ENCODE results near the gene CAMTA1.
"Not testable (repeated sequence)": the region's sequence is repeated elsewhere in the genome, so short reads cannot be mapped to it uniquely, and the experiment has no call there.

CAMTA1 gene

GRCh38 chr1:7695497-7696117 lies 910.4 kb downstream of the CAMTA1 start:
- Mint-ChIP-seq H3K27ac (no peak overlapping the region), H3K9me3 (peaks cover 15% of the 10 kb centered on the region), H3K4me1 (no peaks in the 10 kb centered on the region)

DNA sequence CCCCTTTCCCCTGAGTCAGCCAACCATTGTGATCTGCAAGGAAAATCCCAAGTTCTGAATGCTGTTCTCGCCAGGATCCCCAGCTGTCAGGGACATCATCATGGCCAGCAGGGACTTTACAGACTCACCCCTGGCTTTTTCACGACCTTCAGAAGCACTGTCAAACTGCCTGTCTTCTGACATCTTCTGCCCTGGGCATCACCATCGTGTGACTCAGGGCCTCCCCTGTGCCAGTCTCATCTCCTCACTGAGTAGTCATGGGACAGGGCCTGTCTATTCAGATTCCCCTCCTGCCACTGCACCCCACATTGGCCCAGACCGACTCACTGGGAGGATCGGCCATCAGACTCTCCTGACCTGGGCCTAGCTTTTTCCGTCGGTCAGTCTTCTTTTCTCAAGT lies 913.4 kb downstream of the CAMTA1 start:
- H3K27ac Mint-ChIP-seq: no peak overlapping the region
- peaks cover 8% of the 10 kb centered on the region for H3K9me3 Mint-ChIP-seq
- H3K27me3 Mint-ChIP-seq: peaks cover 26% of the 10 kb centered on the region
- ATAC-seq: no peak
- no peaks in the 10 kb centered on the region for H3K4me1 Mint-ChIP-seq
- H3K36me3 Mint-ChIP-seq: no peaks in the 10 kb centered on the region
- H3K4me3 Mint-ChIP-seq: no peak overlapping the region

More at GRCh38 chr1:7695497-7696117, 910.4 kb downstream of the CAMTA1 start:
- H3K4me3 Mint-ChIP-seq: no peak overlapping the region
- H3K36me3 Mint-ChIP-seq: no peaks in the 10 kb centered on the region
- ATAC-seq: no peak
- H3K27me3 Mint-ChIP-seq: peaks cover 23% of the 10 kb centered on the region

DNA sequence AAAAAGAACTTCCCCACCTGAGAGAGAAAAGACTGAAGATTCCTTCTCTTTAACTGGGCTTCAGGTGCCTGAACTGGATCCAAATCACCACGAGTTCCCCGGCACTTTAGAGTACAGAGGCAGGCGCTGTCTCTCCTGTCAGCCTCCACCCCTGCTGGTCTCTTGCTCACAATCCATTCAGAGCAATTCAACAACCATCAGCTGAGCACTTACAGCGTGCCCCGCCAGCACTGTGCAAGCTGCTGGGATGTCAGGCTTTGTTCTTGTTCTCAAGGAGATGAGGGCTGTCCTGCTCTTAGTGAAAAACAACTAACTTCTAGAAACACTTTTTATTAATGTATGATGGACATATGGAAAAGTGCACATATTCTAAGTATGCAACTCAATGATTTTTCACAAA lies 917.1 kb downstream of the CAMTA1 start:
- Mint-ChIP-seq H3K36me3 (no peaks in the 10 kb centered on the region), H3K4me3 (no peak overlapping the region), H3K27ac (no peak overlapping the region), H3K27me3 (peaks cover 37% of the 10 kb centered on the region), H3K4me1 (no peaks in the 10 kb centered on the region), H3K9me3 (no peaks in the 10 kb centered on the region)
- ATAC-seq: no peak

DNA sequence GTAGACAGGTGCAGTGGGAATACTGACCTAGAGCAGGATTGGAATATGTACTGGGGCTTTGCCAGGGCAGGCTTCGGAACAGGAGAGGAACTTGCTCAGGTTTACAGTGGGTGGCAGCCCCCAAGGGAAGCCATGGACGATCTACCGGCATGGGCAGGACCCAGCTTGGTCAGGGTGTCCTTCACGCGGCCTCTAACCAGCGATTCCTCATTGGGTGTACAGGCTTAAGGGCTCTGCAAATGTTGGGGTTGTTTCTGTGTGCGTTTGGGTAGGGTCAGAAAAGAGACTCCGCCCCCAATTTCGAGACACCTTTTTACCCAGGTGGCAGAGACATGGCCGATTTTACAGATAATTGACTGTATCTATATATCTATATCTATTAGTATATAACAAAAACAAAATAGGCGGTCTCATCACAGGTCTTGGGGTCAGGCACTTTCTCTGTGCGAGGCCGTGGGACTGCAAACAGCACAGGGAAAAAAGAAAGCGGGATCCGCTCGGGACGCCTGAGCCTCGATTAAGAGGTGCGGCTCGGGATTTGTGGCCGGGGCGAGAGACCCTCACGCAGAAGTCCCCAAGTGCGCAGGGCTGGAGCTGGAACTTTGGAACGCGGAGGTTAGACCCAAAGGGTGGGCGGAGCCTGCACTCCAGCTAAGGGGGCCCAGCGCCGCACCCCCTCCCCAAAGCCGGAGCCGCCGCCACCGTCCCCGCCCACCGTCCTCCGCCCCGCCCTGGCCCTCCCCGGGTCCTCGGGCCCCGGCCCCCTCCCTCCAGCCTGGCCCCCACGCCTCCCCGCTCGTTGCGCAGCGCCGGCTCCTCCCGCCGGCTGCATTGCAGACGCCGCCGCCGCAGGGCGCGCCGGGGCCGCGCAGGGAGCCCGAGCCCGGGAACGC lies 918.3 kb downstream of the CAMTA1 start:
- peak; percentile 5 for ATAC-seq
- H3K27me3 Mint-ChIP-seq: peaks cover 38% of the 10 kb centered on the region
- H3K36me3 Mint-ChIP-seq: no peaks in the 10 kb centered on the region
- H3K27ac Mint-ChIP-seq: peak overlapping the region; percentile 65
- no peaks in the 10 kb centered on the region for H3K9me3 Mint-ChIP-seq
- no peaks in the 10 kb centered on the region for H3K4me1 Mint-ChIP-seq
- peak overlapping the region; percentile 70 for H3K4me3 Mint-ChIP-seq

DNA sequence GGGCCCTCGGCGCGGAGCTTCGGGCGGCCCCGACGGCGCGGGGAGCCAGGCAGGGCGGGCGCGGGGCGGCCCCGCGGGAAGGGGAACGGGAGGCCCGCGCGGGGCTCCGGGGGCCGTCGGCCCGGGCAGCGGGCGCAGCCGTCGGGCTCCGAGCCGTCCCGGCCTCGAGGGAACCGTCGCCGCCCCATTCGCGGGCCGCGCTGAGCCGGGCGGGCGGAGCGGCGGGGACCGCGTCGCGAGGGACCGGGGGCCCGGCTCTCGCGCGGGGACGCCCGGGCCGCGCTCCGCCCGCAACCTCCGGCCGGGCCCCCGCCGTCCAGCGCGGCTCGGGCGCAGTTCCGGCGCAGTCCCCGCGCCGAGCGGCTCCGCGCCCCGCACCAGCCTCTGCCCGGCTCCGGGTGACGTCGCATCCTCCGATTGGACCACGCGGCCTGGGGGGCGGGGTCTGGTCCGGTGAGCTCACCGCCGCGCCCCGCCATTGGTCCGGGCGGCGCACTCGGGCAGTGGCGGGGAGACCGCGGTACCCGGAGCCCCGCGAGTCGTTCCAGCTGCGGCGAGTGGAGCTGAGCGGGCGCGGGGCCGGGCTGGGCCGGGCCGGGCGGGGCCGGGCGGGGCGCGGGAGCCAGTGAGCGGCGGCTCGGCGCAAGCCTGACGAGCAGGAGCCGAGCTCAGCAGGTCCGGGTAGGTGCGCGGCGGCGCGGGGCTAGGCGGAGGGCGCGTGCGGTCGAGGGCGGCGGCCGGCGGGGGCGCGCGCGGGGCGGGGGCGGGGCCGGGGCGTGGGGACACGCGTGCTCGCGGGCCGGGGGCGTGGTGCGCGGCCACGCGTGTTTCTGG lies 919.2 kb downstream of the CAMTA1 start:
- ATAC-seq: peak; percentile 95
- Mint-ChIP-seq H3K27ac (peak overlapping the region; percentile 64), H3K9me3 (no peaks in the 10 kb centered on the region), H3K27me3 (peaks cover 38% of the 10 kb centered on the region), H3K36me3 (no peaks in the 10 kb centered on the region), H3K4me3 (peak overlapping the region; percentile 82), H3K4me1 (no peaks in the 10 kb centered on the region)

DNA sequence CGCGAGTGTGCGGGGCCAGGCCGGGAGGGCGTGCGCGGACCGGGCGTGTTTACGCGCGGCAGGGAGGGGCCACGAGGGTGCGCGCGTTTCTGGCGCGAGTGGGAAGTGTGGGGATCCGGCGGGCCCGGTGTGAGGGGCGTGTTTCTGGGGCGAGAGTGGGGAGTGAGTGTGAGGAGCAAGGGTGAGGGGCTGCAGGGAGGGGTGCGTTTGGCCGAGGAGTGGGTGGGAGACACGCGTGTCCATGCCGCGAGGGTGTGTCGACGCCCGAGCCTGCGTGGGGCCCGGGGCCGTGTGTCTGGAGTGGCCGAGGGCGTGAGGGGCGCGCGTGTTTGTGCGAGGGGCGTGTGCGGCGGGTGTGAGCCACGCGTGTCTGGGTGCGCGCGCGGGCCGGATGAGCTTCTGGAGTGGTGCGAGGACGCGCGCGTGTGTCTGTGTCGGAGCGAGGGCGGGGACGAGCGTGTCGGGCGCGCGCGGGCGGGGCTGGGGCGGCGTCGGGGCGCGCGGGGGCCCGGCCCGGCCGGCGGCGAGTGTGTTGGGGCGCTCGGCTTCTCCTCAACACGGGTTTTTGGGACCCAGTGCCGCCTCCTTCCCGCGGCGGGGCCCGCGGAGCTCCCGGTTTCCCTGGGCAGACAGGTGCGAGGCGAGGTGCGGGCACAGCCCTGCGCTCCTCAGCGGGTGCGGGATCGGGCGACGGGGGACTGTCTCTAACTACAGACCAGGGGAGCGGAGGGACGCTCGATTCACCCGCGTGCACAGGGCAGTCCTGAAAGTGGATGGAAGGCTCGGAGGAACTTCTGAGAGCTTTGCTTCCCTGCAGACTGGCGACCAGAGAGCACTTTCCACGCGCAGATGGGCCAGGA lies 920.0 kb downstream of the CAMTA1 start:
- peak overlapping the region; percentile 64 for H3K27ac Mint-ChIP-seq
- no peaks in the 10 kb centered on the region for H3K9me3 Mint-ChIP-seq
- peak; percentile 13 for ATAC-seq
- no peaks in the 10 kb centered on the region for H3K4me1 Mint-ChIP-seq
- H3K36me3 Mint-ChIP-seq: no peaks in the 10 kb centered on the region
- H3K4me3 Mint-ChIP-seq: peak overlapping the region; percentile 82
- peaks cover 38% of the 10 kb centered on the region for H3K27me3 Mint-ChIP-seq

DNA sequence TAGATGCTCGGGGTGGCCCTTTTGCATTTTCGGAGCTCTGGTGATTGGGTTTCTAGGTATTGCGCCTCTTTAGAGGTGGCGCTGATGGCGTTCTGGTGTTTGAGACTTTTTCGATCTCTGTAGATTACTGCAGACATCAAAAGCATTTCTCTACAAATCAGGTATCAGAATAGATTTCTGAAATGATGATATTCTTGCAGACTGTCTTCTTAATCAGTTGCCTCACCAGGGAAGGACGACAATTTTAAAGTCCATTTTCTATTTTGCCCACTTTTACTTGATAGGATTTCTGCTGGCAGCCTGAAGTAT lies 920.6 kb downstream of the CAMTA1 start:
- no peak for ATAC-seq
- H3K27me3 Mint-ChIP-seq: peaks cover 38% of the 10 kb centered on the region
- H3K9me3 Mint-ChIP-seq: no peaks in the 10 kb centered on the region
- H3K4me1 Mint-ChIP-seq: no peaks in the 10 kb centered on the region
- H3K4me3 Mint-ChIP-seq: peak overlapping the region; percentile 82
- no peaks in the 10 kb centered on the region for H3K36me3 Mint-ChIP-seq
- peak overlapping the region; percentile 64 for H3K27ac Mint-ChIP-seq

DNA sequence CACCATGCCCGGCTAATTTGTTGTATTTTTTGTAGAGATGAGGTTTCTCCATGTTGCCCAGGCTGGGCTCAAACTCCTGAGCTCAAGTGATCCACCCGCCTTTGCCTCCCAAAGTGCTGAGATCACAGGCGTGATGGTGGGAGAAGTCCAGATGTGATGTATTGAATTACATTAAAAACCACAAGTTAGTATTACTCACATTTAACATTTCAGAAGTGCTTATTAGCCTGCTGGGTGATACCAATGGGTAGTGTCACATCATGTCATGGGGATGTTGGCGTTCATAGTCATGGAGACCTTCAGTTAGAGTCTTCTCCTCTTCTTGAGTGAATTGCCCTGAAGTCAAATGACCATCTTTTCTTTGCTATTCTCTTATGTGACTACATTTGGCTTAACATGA lies 922.3 kb downstream of the CAMTA1 start:
- no peaks in the 10 kb centered on the region for H3K9me3 Mint-ChIP-seq
- peaks cover 37% of the 10 kb centered on the region for H3K27me3 Mint-ChIP-seq

DNA sequence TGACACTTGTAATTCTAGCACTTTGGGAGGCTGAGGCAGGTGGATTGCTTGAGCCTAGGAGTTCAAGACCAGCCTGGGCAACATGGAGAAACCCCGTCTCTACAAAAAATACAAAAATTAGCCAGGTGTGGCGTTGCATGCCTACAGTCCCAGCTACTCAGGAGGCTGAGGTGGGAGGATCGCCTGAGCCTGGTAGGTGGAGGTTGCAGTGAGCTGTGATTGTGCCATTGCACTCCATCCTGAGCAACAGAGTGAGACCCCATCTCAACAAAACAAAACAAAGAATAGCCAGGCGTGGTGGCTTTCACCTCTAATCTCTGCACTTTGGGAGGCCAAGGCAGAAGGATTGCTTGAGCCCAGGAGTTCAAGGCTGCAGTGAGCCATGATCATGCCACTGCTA lies 922.8 kb downstream of the CAMTA1 start:
- H3K4me1 Mint-ChIP-seq, ATAC-seq, H3K36me3 Mint-ChIP-seq, H3K27ac Mint-ChIP-seq, H3K9me3 Mint-ChIP-seq, H3K4me3 Mint-ChIP-seq: not testable (repeated sequence)
- peaks cover 31% of the 10 kb centered on the region for H3K27me3 Mint-ChIP-seq

More for the DNA sequence above, 922.3 kb downstream of the CAMTA1 start:
- H3K36me3 Mint-ChIP-seq: no peaks in the 10 kb centered on the region
- ATAC-seq: no peak
- no peaks in the 10 kb centered on the region for H3K4me1 Mint-ChIP-seq
- no peak overlapping the region for H3K4me3 Mint-ChIP-seq
- no peak overlapping the region for H3K27ac Mint-ChIP-seq

DNA sequence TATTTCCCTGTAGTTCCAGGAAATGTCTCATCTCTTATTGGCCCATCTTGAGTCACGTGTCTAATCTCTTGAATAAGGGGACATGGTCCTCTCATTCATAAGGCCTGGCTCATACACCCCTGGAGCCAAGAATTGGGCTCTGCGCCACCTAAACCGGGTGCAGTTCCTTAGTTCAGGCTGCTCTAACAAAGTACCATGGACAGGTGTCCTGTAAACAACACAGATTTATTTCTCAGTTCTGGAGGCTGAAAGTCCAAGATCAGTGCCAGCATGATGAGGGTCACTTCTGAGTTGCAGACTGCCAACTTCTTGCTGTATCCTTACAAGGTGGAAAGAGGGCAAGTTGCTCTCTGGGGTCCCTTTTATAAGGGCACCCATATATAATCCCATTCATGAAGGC lies 925.6 kb downstream of the CAMTA1 start:
- Mint-ChIP-seq H3K36me3 (no peaks in the 10 kb centered on the region), H3K4me1 (no peaks in the 10 kb centered on the region), H3K27me3 (peaks cover 13% of the 10 kb centered on the region), H3K27ac (no peak overlapping the region), H3K4me3 (no peak overlapping the region), H3K9me3 (no peaks in the 10 kb centered on the region)
- no peak for ATAC-seq

DNA sequence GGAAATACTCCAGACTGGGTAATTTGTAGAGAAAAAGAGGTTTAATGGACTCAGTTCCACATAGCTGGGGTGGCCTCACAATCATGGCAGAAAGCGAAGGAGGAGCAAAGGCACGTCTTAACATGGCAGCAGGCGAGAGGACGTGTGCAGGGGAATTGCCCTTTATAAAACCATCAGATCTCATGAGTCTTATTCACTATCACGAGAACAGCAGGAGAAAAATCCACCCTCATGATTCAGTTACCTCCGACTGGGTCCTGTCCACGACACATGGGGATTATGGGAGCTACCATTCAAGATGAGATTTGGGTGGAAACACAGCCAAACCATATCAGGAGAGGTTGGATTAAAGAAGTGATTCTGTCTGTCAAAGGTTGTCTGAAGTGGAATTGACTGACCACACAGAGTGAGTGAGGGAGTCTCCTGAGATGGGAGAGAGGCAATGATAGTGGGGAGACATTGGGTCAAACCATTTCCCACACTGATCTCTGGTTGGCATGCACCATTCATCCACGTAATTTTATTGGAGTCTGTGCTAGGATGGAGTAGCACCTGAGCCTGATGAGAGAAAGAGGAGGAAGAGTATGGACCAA lies 927.6 kb downstream of the CAMTA1 start:
- H3K9me3 Mint-ChIP-seq: no peaks in the 10 kb centered on the region
- H3K27me3 Mint-ChIP-seq: no peaks in the 10 kb centered on the region
- H3K4me3 Mint-ChIP-seq: no peak overlapping the region
- no peak for ATAC-seq
- no peak overlapping the region for H3K27ac Mint-ChIP-seq
- no peaks in the 10 kb centered on the region for H3K36me3 Mint-ChIP-seq
- H3K4me1 Mint-ChIP-seq: no peaks in the 10 kb centered on the region

GRCh38 chr1:7716506-7716905 lies 931.3 kb downstream of the CAMTA1 start:
- H3K27ac Mint-ChIP-seq: no peak overlapping the region
- ATAC-seq: no peak
- no peaks in the 10 kb centered on the region for H3K36me3 Mint-ChIP-seq
- H3K4me1 Mint-ChIP-seq: no peaks in the 10 kb centered on the region
- no peak overlapping the region for H3K4me3 Mint-ChIP-seq
- no peaks in the 10 kb centered on the region for H3K9me3 Mint-ChIP-seq
- H3K27me3 Mint-ChIP-seq: peaks cover 10% of the 10 kb centered on the region

GRCh38 chr1:7717748-7718368 lies 932.6 kb downstream of the CAMTA1 start:
- no peak overlapping the region for H3K27ac Mint-ChIP-seq
- no peaks in the 10 kb centered on the region for H3K36me3 Mint-ChIP-seq
- no peak for ATAC-seq
- H3K9me3 Mint-ChIP-seq: no peaks in the 10 kb centered on the region
- peaks cover 10% of the 10 kb centered on the region for H3K27me3 Mint-ChIP-seq
- H3K4me1 Mint-ChIP-seq: no peaks in the 10 kb centered on the region
- H3K4me3 Mint-ChIP-seq: no peak overlapping the region

DNA sequence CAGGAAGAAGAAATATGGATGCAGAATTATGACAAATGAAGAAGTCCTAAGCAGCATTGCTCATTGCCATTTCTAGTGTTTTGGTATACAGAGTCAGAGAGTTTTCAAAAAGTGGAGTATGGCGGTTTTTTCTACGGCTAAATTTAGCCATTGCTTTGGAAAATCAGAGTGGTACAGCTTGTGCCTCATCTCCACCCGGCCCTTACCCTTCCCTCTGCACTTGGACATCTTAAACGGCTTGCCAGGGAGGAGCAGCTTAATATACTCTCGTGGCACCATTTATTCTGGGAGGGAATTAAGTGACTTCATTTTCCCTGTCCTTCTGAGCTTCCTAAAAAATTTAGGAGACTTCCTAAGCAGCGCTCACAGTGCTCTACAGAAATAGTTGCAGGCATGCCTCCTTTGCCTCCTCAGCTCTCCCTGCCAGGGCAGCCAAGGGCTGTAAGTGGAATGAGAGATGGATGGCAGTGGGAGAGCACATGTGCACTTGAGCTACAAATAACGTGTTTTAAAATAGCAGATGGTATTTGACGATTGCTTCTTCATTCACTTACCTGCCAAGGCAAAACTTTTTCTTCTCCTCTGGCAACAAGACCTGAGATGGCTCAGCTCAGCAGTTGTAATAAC lies 934.3 kb downstream of the CAMTA1 start:
- no peaks in the 10 kb centered on the region for H3K36me3 Mint-ChIP-seq
- no peak for ATAC-seq
- no peaks in the 10 kb centered on the region for H3K4me1 Mint-ChIP-seq
- H3K4me3 Mint-ChIP-seq: no peak overlapping the region
- H3K27ac Mint-ChIP-seq: no peak overlapping the region
- H3K9me3 Mint-ChIP-seq: no peaks in the 10 kb centered on the region
- H3K27me3 Mint-ChIP-seq: peaks cover 10% of the 10 kb centered on the region
